K562 (cell line): Measurements from ENCODE around the gene TRIP11. TPM values are rescaled to one million over a fixed set of nuclear protein-coding genes. Genes with fewer than 3 reads are reported as not detected.

Experiments used
- ATAC-seq: fragments of 200-7000 bp; cut with Tn5 transposase; 3 replicates; pipeline ENCODE4 v1.9.1; 2020; ENCODE audit warnings: moderate library complexity
- BruUV-seq: library from RNA; stranded (reverse); fragments of 400-500 nt; replicated peaks from 2 replicates; lab custom pipeline; 2021; lab: Mats Ljungman, UMichigan
- CTCF ChIA-PET: fragments of 300-600 bp; formaldehyde crosslinking; extraction: SDS; loops from one replicate; lab custom pipeline; 2021; ENCODE audit warnings: low intra/inter-chr PET ratio; lab: Yijun Ruan, JAX
- POLR2A ChIA-PET: fragments of 300-600, 350-650 bp; sonication (Branson Sonifier 250); formaldehyde crosslinking; extraction: SDS; loops from one replicate; lab custom pipeline; 2021; ENCODE audit warnings: antibody characterized with exemption, inconsistent platforms; lab: Yijun Ruan, JAX
- DNase-seq, 4 experiments: peaks; one replicate each; pipeline versions ENCODE4 v3.0.0 to v3.0.0-alpha.2; 2011 to 2018; ENCODE audit warnings: low spot score in 3 of 4, mixed read lengths in 3 of 4; ENCODE audit errors: extremely low read depth in 1 of 4
- FAIRE-seq: peaks from 2 replicates; lab custom pipeline; 2011; peaks lifted over from hg19 to GRCh38; lab: Jason Lieb, UNC
- H2AFZ ChIP-seq: 2 replicates; pipeline ENCODE4 v1.6.0; 2011; ENCODE audit warnings: low read depth, low read length, control low read depth, inconsistent platforms
- H3K27ac ChIP-seq: fragments of 200-600 bp; 3 replicates; pipeline ENCODE4 v1.8.0; 2011; ENCODE audit warnings: low read depth, mild to moderate bottlenecking, control low read depth, inconsistent platforms, low read length, moderate library complexity, mixed read lengths; ENCODE audit errors: extremely low read depth
- H3K27me3 ChIP-seq, 2 experiments: fragments of 300-600 bp in 1 of 2; 2 replicates in 1 of 2; 3 replicates in 1 of 2; pipeline versions ENCODE4 v1.6.0 to v1.8.0; 2011; ENCODE audit warnings: inconsistent platforms in 2 of 2, low read length in 2 of 2, mild to moderate bottlenecking in 1 of 2, mixed read lengths in 1 of 2, moderate library complexity in 1 of 2; ENCODE audit not compliant: control insufficient read depth in 2 of 2, insufficient read depth in 2 of 2
- H3K36me3 ChIP-seq: fragments of 300-600 bp; 3 replicates; pipeline ENCODE4 v1.8.0; 2011; ENCODE audit warnings: mild to moderate bottlenecking, low read length, inconsistent platforms; ENCODE audit not compliant: control insufficient read depth, insufficient read depth
- H3K4me1 ChIP-seq, 2 experiments: fragments of 200-600 bp in 1 of 2; replicated peaks in 1 of 2; 2 replicates in 1 of 2; 3 replicates in 1 of 2; pipeline versions ENCODE4 v1.5.1 to v1.8.0; 2011; ENCODE audit warnings: inconsistent platforms in 2 of 2, low read length in 2 of 2, mild to moderate bottlenecking in 1 of 2, mixed read lengths in 1 of 2, moderate library complexity in 1 of 2; ENCODE audit not compliant: control insufficient read depth in 2 of 2, insufficient read depth in 2 of 2
- H3K4me2 ChIP-seq: 2 replicates; pipeline ENCODE4 v1.6.1; 2011; ENCODE audit warnings: low read length, control low read depth, inconsistent platforms, mixed read lengths; ENCODE audit not compliant: insufficient read depth
- H3K4me3 ChIP-seq: fragments of 200-600 bp; sonication (generic), shearing (Covaris generic); 2 replicates; pipeline ENCODE4 v1.5.1; 2016; ENCODE audit warnings: control low read depth, inconsistent platforms
- H3K79me2 ChIP-seq: fragments of 200-600 bp; 3 replicates; pipeline ENCODE4 v1.8.0; 2011; ENCODE audit warnings: low read length, inconsistent platforms; ENCODE audit not compliant: control insufficient read depth, insufficient read depth
- H3K9ac ChIP-seq, 2 experiments: 2 replicates each; pipeline versions ENCODE4 v1.6.0 to v1.6.1; 2011; ENCODE audit warnings: low read depth in 2 of 2, low read length in 2 of 2, control low read depth in 1 of 2, inconsistent platforms in 1 of 2, mild to moderate bottlenecking in 1 of 2, mixed read lengths in 1 of 2; ENCODE audit not compliant: insufficient read depth in 1 of 2
- H3K9me1 ChIP-seq: one replicate; pipeline ENCODE4 v1.6.0; 2011; ENCODE audit warnings: inconsistent platforms, mild to moderate bottlenecking, low read length, moderate library complexity; ENCODE audit not compliant: control insufficient read depth, insufficient read depth
- H3K9me3 ChIP-seq: replicated peaks from 2 replicates; pipeline ENCODE4 v1.5.1; 2011; ENCODE audit warnings: low read depth, low read length, inconsistent platforms; ENCODE audit not compliant: control insufficient read depth, insufficient read depth
- H4K20me1 ChIP-seq: replicated peaks from 2 replicates; pipeline ENCODE4 v1.6.1; 2011; ENCODE audit warnings: low read length, inconsistent platforms, mixed read lengths; ENCODE audit not compliant: control insufficient read depth, insufficient read depth
- ARID4B ChIP-seq: sonication (generic); formaldehyde crosslinking; IDR thresholded peaks from 2 replicates; pipeline ENCODE4 v1.8.0; 2022; ENCODE audit warnings: mild to moderate bottlenecking, missing genetic modification reagents
- C11orf30 ChIP-seq: fragments of 450-650 bp; IDR thresholded peaks from 2 replicates; pipeline ENCODE4 v1.6.1; 2016; ENCODE audit warnings: low read depth, mild to moderate bottlenecking
- DIDO1 ChIP-seq: fragments of 450-650 bp; IDR thresholded peaks from 2 replicates; pipeline ENCODE4 v1.6.1; 2016; ENCODE audit warnings: low read depth, missing biosample characterization, missing genetic modification characterization
- MEF2D ChIP-seq: conservative IDR thresholded peaks from 2 replicates; pipeline ENCODE4 v1.6.1; 2016; ENCODE audit warnings: low read depth, missing genetic modification characterization, missing compliant biosample characterization
- NR2C2 ChIP-seq, 2 experiments: fragments of 200-800 bp in 1 of 2; sonication (Bioruptor generic) in 1 of 2; sonication (generic) in 1 of 2; formaldehyde crosslinking in 1 of 2; IDR thresholded peaks; 2 replicates each; pipeline versions ENCODE4 v1.6.1 to v1.8.0; 2016 to 2022; ENCODE audit warnings: mild to moderate bottlenecking in 1 of 2, missing compliant biosample characterization in 1 of 2, missing genetic modification characterization in 1 of 2, missing genetic modification reagents in 1 of 2
- RBM34 ChIP-seq: fragments of 200-400 bp; formaldehyde crosslinking; IDR thresholded peaks from 2 replicates; pipeline ENCODE4 v1.6.1; 2018; ENCODE audit warnings: low read length, borderline replicate concordance; ENCODE audit not compliant: insufficient read depth
- TBL1XR1 ChIP-seq, 2 experiments: IDR thresholded peaks; 2 replicates each; pipeline ENCODE4 v1.6.1; 2012; ENCODE audit warnings: improper control_type of control experiment in 2 of 2, low read length in 2 of 2, mild to moderate bottlenecking in 1 of 2
- TOE1 ChIP-seq, 2 experiments: fragments of 450-650 bp in 1 of 2; sonication (generic) in 1 of 2; formaldehyde crosslinking in 1 of 2; IDR thresholded peaks; 2 replicates each; pipeline versions ENCODE4 v1.7.1 to v1.8.0; 2016 to 2022; ENCODE audit warnings: borderline replicate concordance in 2 of 2, mild to moderate bottlenecking in 2 of 2, antibody characterized with exemption in 1 of 2, inconsistent platforms in 1 of 2, low read depth in 1 of 2, missing genetic modification reagents in 1 of 2, moderate library complexity in 1 of 2
- ZNF316 ChIP-seq: fragments of 450-650 bp; IDR thresholded peaks from 2 replicates; pipeline ENCODE4 v1.6.1; 2016
- ZNF512 ChIP-seq: IDR thresholded peaks from 2 replicates; pipeline ENCODE4 v1.6.1; 2016; ENCODE audit warnings: missing genetic modification characterization, missing compliant biosample characterization
- WGBS: fragments of 100-300 bp; shearing (Covaris generic); methylation state at CpG from one replicate; pipeline ENCODE4 v1.1.6; 2016; ENCODE audit warnings: low coverage, mixed read lengths; ENCODE audit not compliant: insufficient coverage; ENCODE audit errors: missing lambda C conversion rate; 5-methylcytosine and 5-hydroxymethylcytosine counted together
- in situ Hi-C: fragments of 300-500 bp; cut with MboI; formaldehyde crosslinking; loops from 4 replicates; pipeline ENCODE4 v1.15.0; 2018; ENCODE audit warnings: inconsistent platforms, mixed read lengths
- intact Hi-C: fragments of 100-400 bp; cut with micrococcal nuclease; formaldehyde crosslinking; loops from 2 replicates; pipeline ENCODE4 v1.14.2; 2022
- polyA plus RNA-seq, 8 experiments: library from polyadenylated mRNA; depleted of rRNA in 4 of 8; stranded (reverse) in 5 of 8; unstranded in 3 of 8; fragments of >200 nt; fragmentation: Nextera tagmentation in 2 of 8; fragmentation: Illumina TruSeq in 1 of 8; extraction: Ambion mirVana in 2 of 8; extraction: Trizol in 1 of 8; gene quantifications; 2 replicates each; pipeline versions ENCODE4 v1.2.1 to v1.2.3, GENCODE V29; 2011 to 2014; ENCODE audit warnings: inconsistent platforms in 1 of 8, missing spikeins in 1 of 8
- total RNA-seq, 7 experiments: library from RNA; depleted of rRNA in 6 of 7; stranded (reverse); fragments of >200 nt in 6 of 7; fragmentation: Illumina TruSeq in 2 of 7; extraction: Trizol in 2 of 7; gene quantifications; 2 replicates each; pipeline versions ENCODE4 v1.2.1 to v1.2.3, GENCODE V29; 2011 to 2021; ENCODE audit warnings: low replicate concordance in 1 of 7
- TF ChIP-seq, protein P1 (sequence below): fragments of 250-450 bp; sonication (Bioruptor Pico); IDR thresholded peaks from 2 replicates; pipeline ENCODE4 v1.4.0; 2020
- TF ChIP-seq, protein P2 (sequence below): sonication (generic); formaldehyde crosslinking; IDR thresholded peaks from 2 replicates; pipeline ENCODE4 v1.8.0; 2022; ENCODE audit warnings: mild to moderate bottlenecking, low read depth, missing genetic modification reagents

Gene TRIP11
- total and polyA plus RNA-seq, 9 of the 15 experiments (the other 6 are each of a cell fraction or from before 2014, with no cell fraction given) = 4.0 to 20.0 (median 10.9) TPM

- DNase-seq (no peak), FAIRE-seq (no peak), ATAC-seq (no peak)
- peaks cover 46% of the 10 kb centered on the region; the same call in 2 of the 3 replicates for H3K36me3 ChIP-seq
- in situ Hi-C loops = no loop called here
- CTCF ChIA-PET = no interaction called here
- H3K9ac ChIP-seq = no peak overlapping the region
- no peaks in the 10 kb centered on the region for H4K20me1 ChIP-seq
- no peak overlapping the region for H3K4me2 ChIP-seq
- 94% methylated on average over 1 of the region's 1 CpG for WGBS
- POLR2A ChIA-PET = no interaction called here
- no peak overlapping the region for H3K4me3 ChIP-seq
- H3K9me3 ChIP-seq = no peaks in the 10 kb centered on the region
- H3K27ac ChIP-seq = no peak overlapping the region
- no peaks in the 10 kb centered on the region for H3K4me1 ChIP-seq
- H3K27me3 ChIP-seq = no peaks in the 10 kb centered on the region
- no peaks in the 10 kb centered on the region for H3K79me2 ChIP-seq
- intact Hi-C loops = no loop called here
- no TSS peak for BruUV-seq
- H2AFZ ChIP-seq = no peak overlapping the region
- H3K9me1 ChIP-seq = no peaks in the 10 kb centered on the region
- TF ChIP-seq C11orf30 (peak; percentile 35; the same call in 1 of the 2 replicates), ARID4B (CRISPR knock-in tag) (no peak), TOE1 (IDR thresholded peaks at IDR 0.05; ENCODE audit: borderline replicate concordance) (no peak), TOE1 (CRISPR knock-in tag; IDR thresholded peaks at IDR 0.05; ENCODE audit: borderline replicate concordance, low read depth) (no peak), ZNF316 (peak; percentile 44; the same call in 1 of the 2 replicates), RBM34 (no peak), TBL1XR1 (IDR thresholded peaks at IDR 0.05; ENCODE audit: low read length in 2 of 2) (no peak), MEF2D (tag) (no peak), NR2C2 (CRISPR knock-in tag; IDR thresholded peaks at IDR 0.05) (no peak), NR2C2 (tag; IDR thresholded peaks at IDR 0.05) (no peak), DIDO1 (tag) (no peak), ZNF512 (no peak)
- TF ChIP-seq, protein P1, sequence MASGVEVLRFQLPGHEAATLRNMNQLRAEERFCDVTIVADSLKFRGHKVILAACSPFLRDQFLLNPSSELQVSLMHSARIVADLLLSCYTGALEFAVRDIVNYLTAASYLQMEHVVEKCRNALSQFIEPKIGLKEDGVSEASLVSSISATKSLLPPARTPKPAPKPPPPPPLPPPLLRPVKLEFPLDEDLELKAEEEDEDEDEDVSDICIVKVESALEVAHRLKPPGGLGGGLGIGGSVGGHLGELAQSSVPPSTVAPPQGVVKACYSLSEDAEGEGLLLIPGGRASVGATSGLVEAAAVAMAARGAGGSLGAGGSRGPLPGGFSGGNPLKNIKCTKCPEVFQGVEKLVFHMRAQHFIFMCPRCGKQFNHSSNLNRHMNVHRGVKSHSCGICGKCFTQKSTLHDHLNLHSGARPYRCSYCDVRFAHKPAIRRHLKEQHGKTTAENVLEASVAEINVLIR (CRISPR knock-in tag) = no peak
- TF ChIP-seq, protein P2, sequence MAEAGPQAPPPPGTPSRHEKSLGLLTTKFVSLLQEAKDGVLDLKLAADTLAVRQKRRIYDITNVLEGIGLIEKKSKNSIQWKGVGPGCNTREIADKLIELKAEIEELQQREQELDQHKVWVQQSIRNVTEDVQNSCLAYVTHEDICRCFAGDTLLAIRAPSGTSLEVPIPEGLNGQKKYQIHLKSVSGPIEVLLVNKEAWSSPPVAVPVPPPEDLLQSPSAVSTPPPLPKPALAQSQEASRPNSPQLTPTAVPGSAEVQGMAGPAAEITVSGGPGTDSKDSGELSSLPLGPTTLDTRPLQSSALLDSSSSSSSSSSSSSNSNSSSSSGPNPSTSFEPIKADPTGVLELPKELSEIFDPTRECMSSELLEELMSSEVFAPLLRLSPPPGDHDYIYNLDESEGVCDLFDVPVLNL (CRISPR knock-in tag) = no peak
Measured at GRCh38 chr14:92009604-92010003, 30.3 kb downstream of the TRIP11 start.
